ENCODE results near the gene SLAMF9.
A peak's percentile ranks its signal among the peaks of the same experiment; 100 is the strongest.

Gene SLAMF9

GRCh38 chr1:159953536-159954515 is at the start of gene SLAMF9:
Gene SLAMF9 (minus strand): TSS chr1:159954237. CDS start chr1:159954137, 100 bp downstream.
- peak; percentile 48 for DNase-seq (ENCODE audit: low spot score)

- DNase-seq (ENCODE audit: low spot score), result no peak
Observed at GRCh38 chr1:160001440-160001839, 47.4 kb upstream of the SLAMF9 start.

- no peak for DNase-seq (ENCODE audit: low spot score)
Observed at GRCh38 chr1:159999204-159999603, 45.2 kb upstream of the SLAMF9 start.

- peak; percentile 72 for DNase-seq (ENCODE audit: low spot score)
Observed at GRCh38 chr1:159996653-159997052, 42.6 kb upstream of the SLAMF9 start.

- no peak for DNase-seq (ENCODE audit: low spot score)
Observed at GRCh38 chr1:159994896-159995295, 40.9 kb upstream of the SLAMF9 start.

- no peak for DNase-seq (ENCODE audit: low spot score)
Observed at GRCh38 chr1:159993911-159994310, 39.9 kb upstream of the SLAMF9 start.

GRCh38 chr1:159992161-159992560 is 38.1 kb upstream of the SLAMF9 start:
- no peak for DNase-seq (ENCODE audit: low spot score)

GRCh38 chr1:159991513-159991912 is 37.5 kb upstream of the SLAMF9 start:
- DNase-seq (ENCODE audit: low spot score), result no peak

- no peak for DNase-seq (ENCODE audit: low spot score)
Observed at GRCh38 chr1:159990005-159990404, 36.0 kb upstream of the SLAMF9 start.

- no peak for DNase-seq (ENCODE audit: low spot score)
Observed at GRCh38 chr1:159989581-159989980, 35.5 kb upstream of the SLAMF9 start.

- no peak for DNase-seq (ENCODE audit: low spot score)
Observed at GRCh38 chr1:159988006-159988405, 34.0 kb upstream of the SLAMF9 start.

GRCh38 chr1:159987186-159987585 is 33.1 kb upstream of the SLAMF9 start:
- no peak for DNase-seq (ENCODE audit: low spot score)

GRCh38 chr1:159986531-159986930 is 32.5 kb upstream of the SLAMF9 start:
- no peak for DNase-seq (ENCODE audit: low spot score)

- DNase-seq (ENCODE audit: low spot score), result no peak
Observed at GRCh38 chr1:159986093-159986492, 32.1 kb upstream of the SLAMF9 start.

- DNase-seq (ENCODE audit: low spot score), result no peak
Observed at GRCh38 chr1:159985473-159985872, 31.4 kb upstream of the SLAMF9 start.

GRCh38 chr1:159983681-159984080 is 29.6 kb upstream of the SLAMF9 start:
- no peak for DNase-seq (ENCODE audit: low spot score)

- DNase-seq (ENCODE audit: low spot score), result no peak
Observed at GRCh38 chr1:159982280-159982679, 28.2 kb upstream of the SLAMF9 start.

- DNase-seq (ENCODE audit: low spot score), result no peak
Observed at GRCh38 chr1:159981351-159982055, 27.5 kb upstream of the SLAMF9 start.

- no peak for DNase-seq (ENCODE audit: low spot score)
Observed at GRCh38 chr1:159980786-159981185, 26.7 kb upstream of the SLAMF9 start.

GRCh38 chr1:159980076-159980475 is 26.0 kb upstream of the SLAMF9 start:
- no peak for DNase-seq (ENCODE audit: low spot score)

- DNase-seq (ENCODE audit: low spot score), result no peak
Observed at GRCh38 chr1:159979257-159979656, 25.2 kb upstream of the SLAMF9 start.

- DNase-seq (ENCODE audit: low spot score), result no peak
Observed at GRCh38 chr1:159978107-159978398, 24.0 kb upstream of the SLAMF9 start.

- no peak for DNase-seq (ENCODE audit: low spot score)
Observed at GRCh38 chr1:159977364-159978106, 23.5 kb upstream of the SLAMF9 start.

All from AG08396 (cell line).